GM13976 (cell line): Measurements from ENCODE around the gene FILIP1.

ENCODE experiments used
- DNase-seq: peaks from one replicate; pipeline ENCODE4 v3.0.0; 2012; ENCODE audit warnings: low spot score
- in situ Hi-C: fragments of 300-500 bp; cut with MboI; formaldehyde crosslinking; loops from one replicate; pipeline ENCODE4 v1.12.0; 2022; ENCODE audit warnings: low sequenced_read_pairs, mixed read lengths, inconsistent platforms; ENCODE audit not compliant: unreplicated experiment
- TF ChIP-seq, protein P1 (sequence below): IDR thresholded peaks from 2 replicates; pipeline ENCODE4 v1.5.1; 2012; ENCODE audit warnings: borderline replicate concordance, mild to moderate bottlenecking; ENCODE audit not compliant: insufficient read depth; ENCODE audit errors: extremely low read depth, missing control alignments, control extremely low read depth

FILIP1 gene

DNA sequence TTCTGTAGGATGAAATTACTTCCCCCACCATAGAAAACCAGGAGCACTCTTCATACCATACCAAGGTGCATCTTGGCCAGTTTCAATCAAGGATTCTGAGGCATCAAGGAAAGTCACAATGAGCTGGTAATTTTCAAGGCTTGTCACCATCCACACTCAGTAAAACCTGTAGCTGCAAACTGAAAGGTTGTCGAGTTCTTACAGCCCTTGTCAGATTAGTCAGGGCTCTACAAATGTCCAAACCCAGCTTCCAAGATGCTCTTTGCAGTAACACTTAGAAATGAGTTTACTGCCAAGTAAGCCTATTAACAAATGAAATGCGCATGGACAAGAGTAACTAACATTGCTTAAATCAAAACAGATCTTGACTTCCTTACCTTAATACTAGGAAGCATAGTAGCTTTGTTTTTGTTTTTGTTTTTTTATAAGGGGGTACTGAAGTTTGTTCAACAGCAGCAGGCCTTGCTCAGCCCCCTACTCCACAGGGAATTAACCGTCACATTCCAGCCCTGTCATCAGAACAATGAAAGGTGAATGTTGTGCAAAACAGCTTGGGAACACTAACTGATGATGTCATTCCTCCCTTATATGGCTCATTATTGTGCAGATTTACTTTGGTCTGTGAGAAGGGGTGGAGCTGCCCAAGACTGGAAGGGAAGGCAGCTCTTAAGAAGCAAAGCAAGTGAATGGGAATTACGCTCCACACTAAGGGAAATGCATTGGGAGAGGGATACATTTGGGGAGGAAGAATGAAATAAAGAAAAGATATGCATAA is 159.1 kb downstream of the FILIP1 start:
- in situ Hi-C loops: no loop called here
- TF ChIP-seq, protein P1, sequence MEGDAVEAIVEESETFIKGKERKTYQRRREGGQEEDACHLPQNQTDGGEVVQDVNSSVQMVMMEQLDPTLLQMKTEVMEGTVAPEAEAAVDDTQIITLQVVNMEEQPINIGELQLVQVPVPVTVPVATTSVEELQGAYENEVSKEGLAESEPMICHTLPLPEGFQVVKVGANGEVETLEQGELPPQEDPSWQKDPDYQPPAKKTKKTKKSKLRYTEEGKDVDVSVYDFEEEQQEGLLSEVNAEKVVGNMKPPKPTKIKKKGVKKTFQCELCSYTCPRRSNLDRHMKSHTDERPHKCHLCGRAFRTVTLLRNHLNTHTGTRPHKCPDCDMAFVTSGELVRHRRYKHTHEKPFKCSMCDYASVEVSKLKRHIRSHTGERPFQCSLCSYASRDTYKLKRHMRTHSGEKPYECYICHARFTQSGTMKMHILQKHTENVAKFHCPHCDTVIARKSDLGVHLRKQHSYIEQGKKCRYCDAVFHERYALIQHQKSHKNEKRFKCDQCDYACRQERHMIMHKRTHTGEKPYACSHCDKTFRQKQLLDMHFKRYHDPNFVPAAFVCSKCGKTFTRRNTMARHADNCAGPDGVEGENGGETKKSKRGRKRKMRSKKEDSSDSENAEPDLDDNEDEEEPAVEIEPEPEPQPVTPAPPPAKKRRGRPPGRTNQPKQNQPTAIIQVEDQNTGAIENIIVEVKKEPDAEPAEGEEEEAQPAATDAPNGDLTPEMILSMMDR: no peak
- DNase-seq: no peak

DNA sequence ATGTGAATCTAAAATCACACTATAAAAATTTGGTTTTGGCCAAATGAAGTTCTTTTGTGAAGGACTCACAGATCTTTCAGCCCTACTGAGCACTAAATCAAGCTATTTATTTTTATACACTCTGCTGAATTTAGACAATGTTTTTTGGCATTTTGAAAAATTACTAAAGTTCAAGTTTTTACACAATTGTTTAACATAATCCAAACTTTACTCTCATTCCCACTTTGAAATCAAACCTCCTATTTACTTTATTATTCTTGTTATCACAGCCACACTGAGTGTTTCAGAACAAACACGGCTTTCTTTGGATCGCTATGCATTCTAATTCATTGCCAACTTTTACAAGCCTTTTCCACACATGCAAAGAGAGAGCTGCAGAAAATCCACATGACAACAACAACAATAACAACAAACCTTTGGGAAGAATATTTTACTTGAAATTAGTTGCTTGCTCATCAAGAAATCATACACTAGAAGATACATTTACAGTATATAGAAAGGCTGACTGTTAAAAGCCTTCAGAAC is 159.9 kb downstream of the FILIP1 start:
- no peak for DNase-seq
- TF ChIP-seq, protein P1: no peak
- in situ Hi-C loops: no loop called here

DNA sequence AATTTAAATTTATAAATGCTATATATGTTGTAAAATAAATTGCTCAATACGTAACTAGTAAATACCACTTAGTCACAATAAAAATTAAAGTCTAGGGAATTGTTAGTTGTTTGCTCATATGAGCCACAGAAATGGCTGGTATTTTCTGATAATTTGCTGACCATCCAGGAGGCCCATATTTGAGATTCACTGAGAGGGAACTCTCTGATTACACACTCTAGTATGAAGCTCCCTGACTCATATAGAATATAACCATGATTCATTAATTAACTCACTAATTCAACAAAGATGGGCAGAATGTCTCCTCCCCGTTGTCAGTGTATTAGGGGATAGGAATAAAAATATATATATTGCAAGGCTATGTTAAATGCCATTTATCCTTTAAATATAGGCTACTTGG is 162.4 kb downstream of the FILIP1 start:
- in situ Hi-C loops: no loop called here
- no peak for DNase-seq
- TF ChIP-seq, protein P1: no peak

DNA sequence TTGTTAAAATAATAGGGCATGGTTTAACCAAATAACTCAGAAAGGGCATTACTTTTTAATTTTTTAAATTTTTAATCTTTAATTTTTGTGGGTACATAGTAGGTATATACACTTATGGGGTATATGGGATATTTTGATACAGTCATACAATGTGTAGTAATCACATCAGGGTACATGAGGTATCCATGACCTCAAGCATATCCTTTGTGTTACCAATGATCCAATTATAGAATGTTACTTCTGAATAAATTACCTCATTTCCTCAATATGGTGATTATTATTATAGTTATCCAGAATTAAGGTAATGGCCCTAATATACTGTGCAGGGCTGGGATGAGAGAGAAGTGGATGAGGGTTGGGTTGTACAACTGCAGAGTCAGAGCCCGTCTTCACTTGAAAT is 163.9 kb downstream of the FILIP1 start:
- DNase-seq: no peak
- TF ChIP-seq, protein P1: no peak
- in situ Hi-C loops: no loop called here

DNA sequence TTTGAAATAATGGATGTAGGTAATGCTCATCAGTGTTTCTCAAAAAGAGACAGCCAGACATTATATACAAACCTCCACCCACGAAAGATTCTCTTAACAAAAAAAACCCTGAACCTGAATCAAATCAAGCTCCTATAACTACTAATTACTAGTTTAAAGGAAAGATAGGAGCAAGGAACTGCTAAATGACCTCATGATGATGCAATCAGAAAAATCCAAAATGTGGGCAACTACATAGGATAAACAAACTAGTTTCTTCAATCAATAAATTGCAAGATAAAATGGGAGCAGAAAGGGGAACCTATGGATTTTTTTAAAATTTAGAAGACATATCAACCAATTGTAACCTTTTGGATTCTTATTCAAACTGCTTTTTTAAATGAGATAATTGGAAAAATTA is 165.8 kb downstream of the FILIP1 start:
- in situ Hi-C loops: no loop called here

DNA sequence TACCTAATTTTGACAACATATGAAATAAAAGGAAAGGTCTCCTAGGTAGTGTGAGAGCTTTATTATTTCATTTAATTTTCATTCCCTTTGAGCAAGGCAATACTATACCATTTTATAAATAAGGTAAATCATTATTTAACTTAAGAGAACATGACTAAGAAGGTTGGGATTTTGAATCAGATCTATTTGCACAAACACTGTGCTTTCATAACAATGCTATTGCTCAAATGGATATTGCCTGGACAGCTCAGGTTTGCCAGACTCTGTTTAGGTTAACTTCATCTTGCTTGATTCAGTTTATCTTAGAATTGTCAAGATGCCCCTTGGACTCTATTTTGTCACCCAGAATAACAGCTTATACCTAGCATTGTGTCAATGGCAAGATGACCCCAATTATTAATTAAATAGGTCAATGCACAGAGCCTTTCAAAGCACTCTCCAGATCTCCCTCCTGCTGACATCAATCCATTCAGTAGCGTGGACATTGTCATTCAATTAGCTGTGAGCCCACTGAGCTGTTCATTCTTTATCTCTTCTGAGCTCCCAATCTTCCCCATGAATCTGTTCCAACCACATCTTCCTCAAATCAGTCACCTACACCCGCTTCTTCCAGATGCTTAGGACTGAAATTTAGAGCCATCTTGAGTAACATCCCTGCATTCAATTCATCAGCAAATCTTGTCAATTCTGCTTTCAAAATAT is 166.9 kb downstream of the FILIP1 start:
- TF ChIP-seq, protein P1: no peak
- DNase-seq: no peak
- in situ Hi-C loops: no loop called here

More for the DNA sequence above, 165.8 kb downstream of the FILIP1 start:
- TF ChIP-seq, protein P1: no peak
- no peak for DNase-seq
